HCT116 (cell line): ENCODE results near the gene NFAT5. TPM values are rescaled to one million over a fixed set of nuclear protein-coding genes. Genes with fewer than 3 reads are reported as not detected.

ENCODE experiments used
- ATAC-seq: fragments of 200-7000 bp; cut with Tn5 transposase; 2 replicates; pipeline ENCODE4 v1.9.1; 2020; ENCODE audit warnings: mild to moderate bottlenecking, moderate library complexity
- BruUV-seq: library from RNA; stranded (reverse); fragments of 400-500 nt; replicated peaks from 2 replicates; lab custom pipeline; 2021; lab: Mats Ljungman, UMichigan
- CTCF ChIA-PET: fragments of 300-600 bp; sonication (Branson Sonifier 250); formaldehyde crosslinking; loops from one replicate; lab custom pipeline; 2021; ENCODE audit warnings: antibody characterized with exemption; lab: Charles Lee
- POLR2A ChIA-PET: fragments of 300-600, 350-600 bp; sonication (Branson Sonifier 250); formaldehyde crosslinking; loops from one replicate; lab custom pipeline; 2021; ENCODE audit warnings: antibody characterized with exemption; lab: Charles Lee
- RAD21 ChIA-PET, 2 experiments: fragments of 300-600 bp; sonication (Branson Sonifier 250); formaldehyde crosslinking; loops; one replicate each; lab custom pipeline; 2023; ENCODE audit warnings: low total read pairs in 2 of 2; ENCODE audit not compliant: uncharacterized antibody in 2 of 2, unreplicated experiment in 2 of 2, low non-redundant PET in 1 of 2; lab: Charles Lee
- DNase-seq: peaks from one replicate; pipeline ENCODE4 v3.0.0-alpha.2; 2010; ENCODE audit warnings: low read depth, low spot score
- H2AFZ ChIP-seq: fragments of 200-600 bp; shearing (Covaris generic), sonication (generic); 2 replicates; pipeline ENCODE4 v1.6.1; 2017; ENCODE audit warnings: low read depth, mixed run types, mixed read lengths, antibody characterized with exemption, low read length; ENCODE audit not compliant: poor library complexity, severe bottlenecking
- H3K27ac ChIP-seq: 2 replicates; pipeline ENCODE4 v1.5.1; 2012; ENCODE audit warnings: low read depth, low read length
- H3K27me3 ChIP-seq: fragments of 200-600 bp; sonication (generic); 2 replicates; pipeline ENCODE4 v1.6.1; 2016; ENCODE audit warnings: mixed run types, low read length, mixed read lengths; ENCODE audit not compliant: insufficient read depth
- H3K36me3 ChIP-seq, 2 experiments: fragments of 200-500 bp in 1 of 2; fragments of 200-600 bp in 1 of 2; sonication (Bioruptor generic) in 1 of 2; sonication (generic) in 1 of 2; 2 replicates each; pipeline versions ENCODE4 v1.5.1 to v1.6.1; 2014 to 2016; ENCODE audit warnings: low read length in 2 of 2, inconsistent platforms in 1 of 2, mixed read lengths in 1 of 2, mixed run types in 1 of 2; ENCODE audit not compliant: insufficient read depth in 2 of 2, control insufficient read depth in 1 of 2
- H3K4me1 ChIP-seq, 2 experiments: fragments of 200-600 bp in 1 of 2; sonication (generic) in 1 of 2; 2 replicates each; pipeline versions ENCODE4 v1.5.1 to v1.6.1; 2012 to 2017; ENCODE audit warnings: low read length in 2 of 2, inconsistent platforms in 1 of 2, mild to moderate bottlenecking in 1 of 2, mixed read lengths in 1 of 2, mixed run types in 1 of 2, moderate library complexity in 1 of 2; ENCODE audit not compliant: insufficient read depth in 2 of 2, control insufficient read depth in 1 of 2
- H3K4me2 ChIP-seq: fragments of 200-600 bp; sonication (generic); 2 replicates; pipeline ENCODE4 v1.6.1; 2017; ENCODE audit warnings: mixed run types, low read length, mixed read lengths
- H3K4me3 ChIP-seq, 2 experiments: fragments of 200-600 bp in 1 of 2; sonication (generic) in 1 of 2; replicated peaks in 1 of 2; 2 replicates each; pipeline ENCODE4 v1.5.1; 2011 to 2016; ENCODE audit warnings: low read length in 2 of 2, control low read depth in 1 of 2, low read depth in 1 of 2, mild to moderate bottlenecking in 1 of 2, mixed read lengths in 1 of 2, mixed run types in 1 of 2
- H3K79me2 ChIP-seq: fragments of 200-600 bp; sonication (generic); 2 replicates; pipeline ENCODE4 v1.6.1; 2017; ENCODE audit warnings: mild to moderate bottlenecking, mixed run types, low read length, moderate library complexity, mixed read lengths; ENCODE audit not compliant: insufficient read depth
- H3K9ac ChIP-seq: fragments of 200-600 bp; sonication (generic); 2 replicates; pipeline ENCODE4 v1.6.1; 2016; ENCODE audit warnings: low read length, mixed read lengths
- H3K9me2 ChIP-seq: fragments of 200-600 bp; sonication (generic), shearing (Covaris generic); 2 replicates; pipeline ENCODE4 v1.6.1; 2017; ENCODE audit warnings: mixed run types, mild to moderate bottlenecking, moderate library complexity; ENCODE audit not compliant: insufficient read depth
- H3K9me3 ChIP-seq, 2 experiments: fragments of 200-500 bp in 1 of 2; fragments of 200-600 bp in 1 of 2; sonication (Bioruptor generic) in 1 of 2; sonication (generic) in 1 of 2; 2 replicates each; pipeline ENCODE4 v1.6.1; 2014 to 2017; ENCODE audit warnings: low read length in 2 of 2, mixed read lengths in 2 of 2, inconsistent platforms in 1 of 2, low read depth in 1 of 2, mild to moderate bottlenecking in 1 of 2, mixed run types in 1 of 2, moderate library complexity in 1 of 2; ENCODE audit not compliant: control insufficient read depth in 1 of 2, insufficient read depth in 1 of 2
- H4K20me1 ChIP-seq: fragments of 200-600 bp; sonication (generic), shearing (Covaris generic); 2 replicates; pipeline ENCODE4 v1.6.1; 2017; ENCODE audit warnings: mixed run types, mild to moderate bottlenecking, moderate library complexity; ENCODE audit not compliant: insufficient read depth
- CBX3 ChIP-seq: IDR thresholded peaks from 2 replicates; pipeline ENCODE4 v1.6.1; 2012; ENCODE audit warnings: low read depth
- EGR1 ChIP-seq: IDR thresholded peaks from 2 replicates; pipeline ENCODE4 v1.6.1; 2012; ENCODE audit warnings: low read depth
- ZFX ChIP-seq: fragments of 450-650 bp; IDR thresholded peaks from 2 replicates; pipeline ENCODE4 v1.6.1; 2017
- ZNF274 ChIP-seq: fragments of 200-500 bp; sonication (Bioruptor generic); IDR thresholded peaks from 2 replicates; pipeline ENCODE4 v1.6.1; 2014; ENCODE audit warnings: mild to moderate bottlenecking, low read depth, low read length, inconsistent platforms
- intact Hi-C: fragments of 100-400 bp; cut with micrococcal nuclease; formaldehyde crosslinking; loops from 2 replicates; pipeline ENCODE4 v1.10.0; 2022
- total RNA-seq: library from RNA; stranded (reverse); gene quantifications from one replicate; pipeline ENCODE4 v1.2.1, GENCODE V29; 2021; ENCODE audit not compliant: unreplicated experiment
- TF ChIP-seq, protein P1 (sequence below): IDR thresholded peaks from 2 replicates; pipeline ENCODE4 v1.6.1; 2012; ENCODE audit warnings: low read depth

Gene NFAT5
- total RNA-seq, 1 experiment from 2014 or later = 67.4 TPM

GRCh38 chr16:69606985-69607384 is 41.2 kb downstream of the NFAT5 start (continued):
- TF ChIP-seq, protein P1, sequence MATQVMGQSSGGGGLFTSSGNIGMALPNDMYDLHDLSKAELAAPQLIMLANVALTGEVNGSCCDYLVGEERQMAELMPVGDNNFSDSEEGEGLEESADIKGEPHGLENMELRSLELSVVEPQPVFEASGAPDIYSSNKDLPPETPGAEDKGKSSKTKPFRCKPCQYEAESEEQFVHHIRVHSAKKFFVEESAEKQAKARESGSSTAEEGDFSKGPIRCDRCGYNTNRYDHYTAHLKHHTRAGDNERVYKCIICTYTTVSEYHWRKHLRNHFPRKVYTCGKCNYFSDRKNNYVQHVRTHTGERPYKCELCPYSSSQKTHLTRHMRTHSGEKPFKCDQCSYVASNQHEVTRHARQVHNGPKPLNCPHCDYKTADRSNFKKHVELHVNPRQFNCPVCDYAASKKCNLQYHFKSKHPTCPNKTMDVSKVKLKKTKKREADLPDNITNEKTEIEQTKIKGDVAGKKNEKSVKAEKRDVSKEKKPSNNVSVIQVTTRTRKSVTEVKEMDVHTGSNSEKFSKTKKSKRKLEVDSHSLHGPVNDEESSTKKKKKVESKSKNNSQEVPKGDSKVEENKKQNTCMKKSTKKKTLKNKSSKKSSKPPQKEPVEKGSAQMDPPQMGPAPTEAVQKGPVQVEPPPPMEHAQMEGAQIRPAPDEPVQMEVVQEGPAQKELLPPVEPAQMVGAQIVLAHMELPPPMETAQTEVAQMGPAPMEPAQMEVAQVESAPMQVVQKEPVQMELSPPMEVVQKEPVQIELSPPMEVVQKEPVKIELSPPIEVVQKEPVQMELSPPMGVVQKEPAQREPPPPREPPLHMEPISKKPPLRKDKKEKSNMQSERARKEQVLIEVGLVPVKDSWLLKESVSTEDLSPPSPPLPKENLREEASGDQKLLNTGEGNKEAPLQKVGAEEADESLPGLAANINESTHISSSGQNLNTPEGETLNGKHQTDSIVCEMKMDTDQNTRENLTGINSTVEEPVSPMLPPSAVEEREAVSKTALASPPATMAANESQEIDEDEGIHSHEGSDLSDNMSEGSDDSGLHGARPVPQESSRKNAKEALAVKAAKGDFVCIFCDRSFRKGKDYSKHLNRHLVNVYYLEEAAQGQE = no peak
- TF ChIP-seq ZFX = no peak

DNA sequence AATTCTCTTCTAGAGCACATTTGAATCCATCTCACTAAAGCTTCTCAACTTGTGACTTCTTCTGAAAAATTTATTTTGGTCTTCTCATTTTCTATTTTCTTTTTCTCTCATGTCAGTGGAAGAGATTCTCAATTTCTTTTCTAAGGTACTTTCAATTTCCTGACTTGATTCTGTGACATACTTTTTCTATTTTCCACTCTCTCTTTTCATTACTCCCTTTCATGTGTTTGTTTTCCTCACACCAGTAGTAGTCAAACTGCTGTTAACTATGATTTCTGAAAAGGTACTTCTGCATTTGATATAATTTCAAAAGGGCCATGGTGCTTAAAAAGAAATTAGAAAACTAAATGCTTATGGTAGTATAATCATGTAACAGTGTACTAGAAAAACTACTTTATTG is 41.9 kb downstream of the NFAT5 start:
- Histone ChIP-seq H4K20me1 (peaks cover 33% of the 10 kb centered on the region; the same call in 1 of the 2 replicates), H3K9me3 (no peaks in the 10 kb centered on the region), H3K4me2 (no peak overlapping the region), H3K4me1 (peaks cover 0 to 33% of the 10 kb centered on the region in 2 experiments; a peak in 2 of 4 replicates), H2AFZ (no peak overlapping the region), H3K36me3 (0 out of 4 replicates have a peak, but pooled peaks cover 4 to 8% of the 10 kb centered on the region in 2 experiments), H3K9me2 (no peaks in the 10 kb centered on the region), H3K79me2 (peaks cover 100% of the 10 kb centered on the region), H3K27me3 (no peaks in the 10 kb centered on the region), H3K9ac (no peak overlapping the region), H3K27ac (no peak overlapping the region), H3K4me3 (no peak overlapping the region)
- ChIA-PET POLR2A (no interaction called here), CTCF (no interaction called here), RAD21 (no interaction called here)
- DNase-seq (no peak), ATAC-seq (no peak)
- intact Hi-C loops = no loop called here
- TF ChIP-seq, protein P1 = no peak
- TF ChIP-seq EGR1 (no peak), CBX3 (no peak), ZNF274 (no peak)
- no TSS peak for BruUV-seq
